ENCODE measurements around the gene MED31. TPM values are rescaled to one million over a fixed set of nuclear protein-coding genes. Genes with fewer than 3 reads are reported as not detected.
A peak's percentile ranks its signal among the peaks of the same experiment; 100 is the strongest.

The MED31 gene
- polyA plus RNA-seq, 1 donor from 2014 or later, result 27.3 TPM

GRCh38 chr17:6651919-6652452, 581 bp upstream of the MED31 start:
- no peak for TF ChIP-seq CTCF (IDR thresholded peaks at IDR 0.05; ENCODE audit: poor library complexity, severe bottlenecking)
- no peak for TF ChIP-seq RAD21 (conservative IDR thresholded peaks at IDR 0.05)
- no peak for TF ChIP-seq SMC3 (conservative IDR thresholded peaks at IDR 0.05; ENCODE audit: poor library complexity)
- no peak for TF ChIP-seq EZH2 (IDR thresholded peaks at IDR 0.05; ENCODE audit: borderline replicate concordance, insufficient read depth, low read length, poor library complexity, severe bottlenecking)
- TF ChIP-seq TAF1 (IDR thresholded peaks at IDR 0.05; ENCODE audit: low read depth), result no peak
- TF ChIP-seq POLR2AphosphoS5 (IDR thresholded peaks at IDR 0.05), result no peak
- Histone ChIP-seq H3K4me2 (ENCODE audit: low read length) (peak overlapping the region; percentile 82), H3K36me3 (ENCODE audit: insufficient read depth, low read length) (no peaks in the 10 kb centered on the region), H3K9ac (ENCODE audit: low read length) (peak overlapping the region; percentile 74), H3K9me3 (ENCODE audit: low read length) (no peaks in the 10 kb centered on the region), H3K4me3 (ENCODE audit: low read length) (peak overlapping the region; percentile 71), H3F3A (ENCODE audit: insufficient read depth, low read length, poor library complexity, severe bottlenecking) (no peaks in the 10 kb centered on the region), H2AFZ (ENCODE audit: low read depth, low read length) (peak overlapping the region; percentile 51), H3K79me2 (replicated peaks; ENCODE audit: insufficient read depth, low read length) (peaks cover 30% of the 10 kb centered on the region), H3K9me2 (ENCODE audit: insufficient read depth, low read length) (no peaks in the 10 kb centered on the region), H3K27me3 (ENCODE audit: insufficient read depth, low read depth, low read length) (peaks cover 29% of the 10 kb centered on the region), H4K20me1 (ENCODE audit: insufficient read depth) (no peaks in the 10 kb centered on the region), H3K27ac (ENCODE audit: low read length) (peak overlapping the region; percentile 81)

GRCh38 chr17:6648181-6648580, 3.2 kb downstream of the MED31 start:
- no peak overlapping the region for H3K4me2 ChIP-seq (ENCODE audit: low read length)
- TF ChIP-seq EP300 (conservative IDR thresholded peaks at IDR 0.05; ENCODE audit: poor library complexity, severe bottlenecking) (no peak), TAF1 (IDR thresholded peaks at IDR 0.05; ENCODE audit: low read depth) (no peak), POLR2AphosphoS5 (IDR thresholded peaks at IDR 0.05) (no peak), REST (IDR thresholded peaks at IDR 0.05; ENCODE audit: borderline replicate concordance) (no peak), EZH2 (IDR thresholded peaks at IDR 0.05; ENCODE audit: borderline replicate concordance, insufficient read depth, low read length, poor library complexity, severe bottlenecking) (no peak), MXI1 (conservative IDR thresholded peaks at IDR 0.05; ENCODE audit: poor library complexity, severe bottlenecking) (no peak), CTCF (IDR thresholded peaks at IDR 0.05; ENCODE audit: poor library complexity, severe bottlenecking) (no peak), RAD21 (conservative IDR thresholded peaks at IDR 0.05) (no peak), SMC3 (conservative IDR thresholded peaks at IDR 0.05; ENCODE audit: poor library complexity) (no peak)
- no peak overlapping the region for H2AFZ ChIP-seq (ENCODE audit: low read depth, low read length)
- no peaks in the 10 kb centered on the region for H4K20me1 ChIP-seq (ENCODE audit: insufficient read depth)
- no peaks in the 10 kb centered on the region for H3K9me2 ChIP-seq (ENCODE audit: insufficient read depth, low read length)
- H3K27me3 ChIP-seq (ENCODE audit: insufficient read depth, low read depth, low read length), result no peaks in the 10 kb centered on the region
- no peaks in the 10 kb centered on the region for H3K36me3 ChIP-seq (ENCODE audit: insufficient read depth, low read length)
- no peak overlapping the region for H3K9ac ChIP-seq (ENCODE audit: low read length)
- no peak overlapping the region for H3K27ac ChIP-seq (ENCODE audit: low read length)
- H3F3A ChIP-seq (ENCODE audit: insufficient read depth, low read length, poor library complexity, severe bottlenecking), result no peaks in the 10 kb centered on the region
- no peak overlapping the region for H3K4me3 ChIP-seq (ENCODE audit: low read length)
- H3K9me3 ChIP-seq (ENCODE audit: low read length), result no peaks in the 10 kb centered on the region
- H3K79me2 ChIP-seq (replicated peaks; ENCODE audit: insufficient read depth, low read length), result peaks cover 30% of the 10 kb centered on the region

Measured in neural cell (in vitro differentiated cells).